Caki2 (cell line): ENCODE results near the gene TRIM49C. TPM values are rescaled to one million over a fixed set of nuclear protein-coding genes. Genes with fewer than 3 reads are reported as not detected.
"Not testable (repeated sequence)": the region's sequence is repeated elsewhere in the genome, so short reads cannot be mapped to it uniquely, and the experiment has no call there.

Source experiments
- DNase-seq: peaks from one replicate; pipeline ENCODE4 v3.0.0-alpha.2; 2015; ENCODE audit warnings: low read depth
- in situ Hi-C: cut with HindIII; loops from 2 replicates; pipeline ENCODE4 v1.10.0; 2016; ENCODE audit warnings: low sequenced_read_pairs, low pct_unique_long_range_greater_than_20kb, mixed read lengths
- total RNA-seq: library from RNA; depleted of rRNA; stranded (reverse); fragments of >200 nt; shearing (Covaris generic); gene quantifications from 2 replicates; pipeline ENCODE4 v1.2.3, GENCODE V29; 2014; ENCODE audit warnings: low replicate concordance; rRNA removed

TRIM49C gene, protein sequence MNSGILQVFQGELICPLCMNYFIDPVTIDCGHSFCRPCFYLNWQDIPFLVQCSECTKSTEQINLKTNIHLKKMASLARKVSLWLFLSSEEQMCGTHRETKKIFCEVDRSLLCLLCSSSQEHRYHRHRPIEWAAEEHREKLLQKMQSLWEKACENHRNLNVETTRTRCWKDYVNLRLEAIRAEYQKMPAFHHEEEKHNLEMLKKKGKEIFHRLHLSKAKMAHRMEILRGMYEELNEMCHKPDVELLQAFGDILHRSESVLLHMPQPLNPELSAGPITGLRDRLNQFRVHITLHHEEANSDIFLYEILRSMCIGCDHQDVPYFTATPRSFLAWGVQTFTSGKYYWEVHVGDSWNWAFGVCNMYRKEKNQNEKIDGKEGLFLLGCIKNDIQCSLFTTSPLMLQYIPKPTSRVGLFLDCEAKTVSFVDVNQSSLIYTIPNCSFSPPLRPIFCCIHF
- not detected in 2 replicates for total RNA-seq

DNA sequence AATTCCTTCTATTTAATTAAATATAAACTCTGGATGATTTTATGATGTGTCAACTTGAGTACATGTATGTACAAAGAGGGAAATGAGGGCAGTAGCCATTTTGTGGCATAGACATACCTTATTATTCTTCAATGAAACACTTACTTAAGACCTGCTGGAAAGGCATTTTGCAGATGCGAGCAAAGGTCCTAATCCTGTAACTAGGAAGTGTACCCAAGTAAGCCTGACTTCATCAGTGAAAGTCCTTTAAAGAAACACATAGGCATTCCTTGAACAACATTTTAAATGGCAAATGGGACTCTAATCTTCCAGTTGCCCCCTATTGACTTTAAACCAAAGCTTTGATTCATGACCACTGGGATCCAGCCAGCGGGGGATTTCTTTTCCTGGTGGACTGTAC lies at the start of gene TRIM49C:
Gene TRIM49C (plus strand): TSS at position 301 of the 400 bp plus-strand sequence. CDS start 4,106 bp downstream, outside the sequence.
- DNase-seq, in situ Hi-C loops: not testable (repeated sequence)

DNA sequence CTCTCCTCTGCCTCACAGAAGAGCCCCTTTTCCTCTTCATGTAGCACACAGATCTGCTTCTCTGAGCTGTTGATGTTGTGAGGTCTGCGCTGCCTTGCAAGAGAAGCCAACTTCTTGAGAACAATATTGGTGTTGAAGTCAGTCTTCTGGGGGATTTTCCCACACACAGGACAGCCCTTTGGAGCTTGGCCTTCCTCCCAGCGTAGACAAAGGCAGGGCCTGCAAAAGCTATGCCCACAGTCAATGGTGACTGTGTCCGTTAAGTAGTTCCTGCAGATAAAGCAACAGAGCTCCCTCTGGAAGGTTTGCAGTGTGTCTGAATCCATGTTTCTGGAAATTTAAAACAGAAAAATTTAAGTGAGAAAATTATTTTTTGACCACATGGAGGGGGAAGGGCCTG lies 6.7 kb upstream of the TRIM49C start:
- DNase-seq, in situ Hi-C loops: not testable (repeated sequence)

DNA sequence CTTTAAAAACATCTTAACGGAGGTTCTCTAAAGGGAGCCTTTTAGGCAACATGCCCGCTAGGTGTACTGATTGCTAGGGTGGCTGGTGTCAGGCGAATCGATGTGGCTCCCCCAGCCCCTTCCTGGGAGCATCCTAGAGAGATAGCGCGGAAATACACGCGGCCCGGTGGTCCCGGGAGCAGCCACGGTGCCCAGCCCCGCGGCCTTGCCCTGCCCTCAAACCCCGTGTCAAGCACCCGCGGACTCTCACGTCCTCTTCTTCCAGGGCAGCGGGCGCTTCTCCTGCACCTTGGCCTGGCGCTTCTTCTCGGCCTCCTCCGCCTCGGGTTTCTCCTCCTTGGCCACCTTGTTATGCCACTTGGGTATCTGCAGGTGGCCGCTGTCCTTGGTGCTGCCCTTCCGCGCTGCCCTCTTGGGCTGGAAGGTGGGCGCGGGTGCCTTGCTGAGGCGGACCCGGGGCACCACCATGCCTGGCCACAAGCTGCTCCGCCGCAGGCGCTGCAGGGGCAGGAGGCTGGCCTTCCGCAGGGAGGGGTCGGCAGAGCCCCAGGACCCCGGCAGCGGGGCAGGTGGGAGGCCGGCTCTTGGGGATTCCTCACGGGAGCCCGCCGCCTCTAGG lies 20.8 kb downstream of the TRIM49C start:
- in situ Hi-C loops, DNase-seq: not testable (repeated sequence)

DNA sequence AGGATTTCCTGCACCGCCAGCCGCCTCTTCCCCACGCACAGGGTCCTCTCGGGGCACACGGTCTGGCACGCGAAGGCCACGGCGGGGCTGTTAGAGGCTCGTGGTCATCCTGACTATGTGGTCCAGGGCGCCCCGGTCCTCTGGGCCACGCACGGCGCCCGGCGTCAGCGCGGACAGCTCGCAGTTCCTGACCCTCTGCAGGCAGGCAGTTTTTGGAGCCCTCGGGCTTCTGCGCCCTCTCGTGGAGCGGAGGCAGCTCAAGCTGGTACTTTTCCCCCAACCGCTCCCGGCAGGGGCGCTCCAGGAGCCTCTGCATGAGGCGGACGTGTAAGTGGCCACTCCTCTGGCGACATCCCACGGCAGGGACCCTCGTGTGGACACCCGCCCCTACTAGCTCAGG lies 21.4 kb downstream of the TRIM49C start:
- in situ Hi-C loops = not testable (repeated sequence)

DNA sequence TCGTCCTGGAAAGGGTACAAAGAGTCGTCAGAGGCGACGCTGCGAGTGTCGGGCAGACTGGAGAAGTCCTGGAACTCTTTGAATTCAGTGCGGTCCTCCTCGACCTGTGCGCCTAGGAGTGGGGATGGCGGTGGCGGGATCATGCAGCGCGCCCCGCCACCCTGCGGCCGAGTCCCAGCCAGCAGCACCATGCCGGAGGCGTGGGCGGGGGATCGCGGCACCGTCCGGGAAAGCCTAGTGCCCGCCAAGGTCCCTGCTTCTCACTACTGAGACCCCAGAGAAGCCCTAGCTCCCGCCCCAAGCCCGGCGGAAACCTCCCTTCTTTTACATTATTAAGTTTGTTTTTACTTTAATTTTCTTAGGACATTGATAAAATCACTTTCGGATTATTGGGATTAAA lies 22.6 kb downstream of the TRIM49C start:
- DNase-seq, in situ Hi-C loops: not testable (repeated sequence)

More for the DNA sequence above, 21.4 kb downstream of the TRIM49C start:
- DNase-seq = not testable (repeated sequence)

DNA sequence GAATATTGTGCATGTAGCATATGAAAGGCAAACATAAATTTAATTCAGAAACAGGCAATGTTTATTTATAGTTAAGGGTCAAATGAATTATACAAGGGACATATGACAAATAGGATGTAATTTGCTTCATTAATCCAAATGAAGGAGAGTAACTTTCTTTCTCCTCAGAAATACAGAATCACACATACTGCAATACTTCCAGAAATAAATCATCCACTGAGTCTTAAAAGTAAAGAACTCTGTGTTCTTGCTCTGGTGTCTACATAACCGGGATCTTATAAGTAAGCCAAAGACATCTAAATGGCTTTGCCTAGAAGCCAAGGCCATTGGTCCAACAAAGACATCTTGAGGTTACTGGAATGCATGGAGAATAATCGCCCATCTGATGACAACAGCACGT lies 54.7 kb downstream of the TRIM49C start, which contains the start of gene UBTFL1:
Gene UBTFL1 (plus strand): TSS at position 301 of the 400 bp plus-strand sequence. CDS start 0 bp downstream, at position 301.
- DNase-seq, in situ Hi-C loops: not testable (repeated sequence)

DNA sequence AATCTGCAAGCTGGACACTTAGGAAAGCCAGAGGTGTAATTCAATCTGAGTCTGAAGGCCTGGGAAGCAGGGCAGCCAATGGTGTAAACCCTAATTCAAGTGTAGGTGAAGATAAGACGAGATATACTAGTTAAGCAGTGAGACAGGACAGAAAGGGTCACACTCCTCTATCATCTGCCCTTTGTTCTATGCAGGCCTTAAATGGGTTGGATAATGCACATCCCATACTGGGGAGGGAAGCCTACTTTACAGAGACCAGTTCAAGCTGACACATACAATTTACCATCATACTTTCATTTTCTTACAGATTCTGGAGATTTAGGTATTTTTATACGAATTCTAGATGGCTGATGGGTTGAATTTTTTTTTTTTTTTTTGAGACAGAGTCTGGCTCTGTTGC lies 57.8 kb downstream of the TRIM49C start:
- DNase-seq, in situ Hi-C loops: not testable (repeated sequence)

Other genes with a start within 250 kb of the TRIM49C start
- not detected in 2 replicates for gene TRIM49, start 222.5 kb upstream of the TRIM49C start, total RNA-seq
- gene TRIM64B, start 152.6 kb upstream of the TRIM49C start, total RNA-seq = not detected in 2 replicates
- gene TRIM49D1, start 108.9 kb upstream of the TRIM49C start, total RNA-seq = not detected in 2 replicates
- not detected in 2 replicates for gene TRIM49D2, start 107.0 kb upstream of the TRIM49C start, total RNA-seq
- not detected in 2 replicates for gene TRIM64, start 65.1 kb upstream of the TRIM49C start, total RNA-seq
- not detected in 2 replicates for gene UBTFL1, start 54.8 kb downstream of the TRIM49C start, total RNA-seq
- gene NAALAD2, start 103.6 kb downstream of the TRIM49C start, total RNA-seq = not detected in 2 replicates
- 34.0 and 59.6 TPM in 2 replicates for gene CHORDC1, start 191.9 kb downstream of the TRIM49C start, total RNA-seq